Activated CD8-positive, alpha-beta T cell treated with anti-CD3 and anti-CD28 coated beads for 36 hours (primary cell): ENCODE measurements around the gene LRRC15. TPM values are rescaled to one million over a fixed set of nuclear protein-coding genes. Genes with fewer than 3 reads are reported as not detected.

Experiments
- ATAC-seq: fragments of 200-7000 bp; cut with Tn5 transposase; one replicate; pipeline ENCODE4 v1.10.0; 2021; ENCODE audit warnings: mild to moderate bottlenecking, moderate library complexity
- CTCF ChIA-PET: fragments of 350-600 bp; sonication (Branson Sonifier 250); formaldehyde crosslinking; loops from one replicate; lab custom pipeline; 2021; ENCODE audit warnings: antibody characterized with exemption; lab: Charles Lee
- POLR2A ChIA-PET: fragments of 350-600 bp; sonication (Branson Sonifier 250); formaldehyde crosslinking; loops from one replicate; lab custom pipeline; 2021; ENCODE audit warnings: antibody characterized with exemption; lab: Charles Lee
- DNase-seq: peaks from one replicate; pipeline ENCODE4 v3.0.0-alpha.2; 2020
- H3K27ac Mint-ChIP-seq: one replicate; pipeline ENCODE4 v1.8.0; 2021; ENCODE audit warnings: mild to moderate bottlenecking, mixed read lengths
- H3K27me3 Mint-ChIP-seq: one replicate; pipeline ENCODE4 v1.8.0; 2021; ENCODE audit warnings: mixed read lengths
- H3K36me3 Mint-ChIP-seq: one replicate; pipeline ENCODE4 v1.8.0; 2021; ENCODE audit warnings: low read depth, mixed read lengths
- H3K4me1 Mint-ChIP-seq: one replicate; pipeline ENCODE4 v1.8.0; 2021; ENCODE audit warnings: low read depth, mixed read lengths
- H3K4me3 Mint-ChIP-seq: one replicate; pipeline ENCODE4 v1.8.0; 2021; ENCODE audit warnings: mild to moderate bottlenecking, moderate library complexity, mixed read lengths
- H3K9me3 Mint-ChIP-seq: one replicate; pipeline ENCODE4 v1.8.0; 2021; ENCODE audit warnings: mixed read lengths
- intact Hi-C: fragments of 100-400 bp; cut with micrococcal nuclease; formaldehyde crosslinking; loops from one replicate; pipeline ENCODE4 v1.10.0; 2022
- total RNA-seq, 2 experiments: library from RNA; stranded (reverse); gene quantifications; one replicate each; pipeline ENCODE4 v1.2.3, GENCODE V29; 2021
- TF ChIP-seq, protein P1 (sequence below): fragments of 200-600 bp; IDR thresholded peaks from one replicate; pipeline ENCODE4 v1.8.0; 2022; ENCODE audit warnings: antibody characterized with exemption, mild to moderate bottlenecking

LRRC15 gene
- total RNA-seq, 2 experiments from 2014 or later, result not detected

- Mint-ChIP-seq H3K4me1 (no peaks in the 10 kb centered on the region), H3K9me3 (no peaks in the 10 kb centered on the region), H3K36me3 (no peaks in the 10 kb centered on the region), H3K4me3 (no peak overlapping the region), H3K27me3 (peaks cover 18% of the 10 kb centered on the region), H3K27ac (no peak overlapping the region)
- ChIA-PET CTCF (interaction anchor here (0.9 to 4.6 kb wide), 8 partner anchors 12 to 77 kb away, joined by 3 to 35 read pairs (median 4); no protein-coding TSS in a partner anchor), POLR2A (interaction anchor here (0.6 to 1.2 kb wide), 2 partner anchors 8 to 423 kb away, joined by 3 read pairs; no protein-coding TSS in a partner anchor)
- no peak for DNase-seq
- intact Hi-C loops, result no loop called here
- no peak for ATAC-seq
- TF ChIP-seq, protein P1, sequence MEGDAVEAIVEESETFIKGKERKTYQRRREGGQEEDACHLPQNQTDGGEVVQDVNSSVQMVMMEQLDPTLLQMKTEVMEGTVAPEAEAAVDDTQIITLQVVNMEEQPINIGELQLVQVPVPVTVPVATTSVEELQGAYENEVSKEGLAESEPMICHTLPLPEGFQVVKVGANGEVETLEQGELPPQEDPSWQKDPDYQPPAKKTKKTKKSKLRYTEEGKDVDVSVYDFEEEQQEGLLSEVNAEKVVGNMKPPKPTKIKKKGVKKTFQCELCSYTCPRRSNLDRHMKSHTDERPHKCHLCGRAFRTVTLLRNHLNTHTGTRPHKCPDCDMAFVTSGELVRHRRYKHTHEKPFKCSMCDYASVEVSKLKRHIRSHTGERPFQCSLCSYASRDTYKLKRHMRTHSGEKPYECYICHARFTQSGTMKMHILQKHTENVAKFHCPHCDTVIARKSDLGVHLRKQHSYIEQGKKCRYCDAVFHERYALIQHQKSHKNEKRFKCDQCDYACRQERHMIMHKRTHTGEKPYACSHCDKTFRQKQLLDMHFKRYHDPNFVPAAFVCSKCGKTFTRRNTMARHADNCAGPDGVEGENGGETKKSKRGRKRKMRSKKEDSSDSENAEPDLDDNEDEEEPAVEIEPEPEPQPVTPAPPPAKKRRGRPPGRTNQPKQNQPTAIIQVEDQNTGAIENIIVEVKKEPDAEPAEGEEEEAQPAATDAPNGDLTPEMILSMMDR, result no peak
Measured at GRCh38 chr3:194328942-194329582, 40.5 kb downstream of the LRRC15 start.

DNA sequence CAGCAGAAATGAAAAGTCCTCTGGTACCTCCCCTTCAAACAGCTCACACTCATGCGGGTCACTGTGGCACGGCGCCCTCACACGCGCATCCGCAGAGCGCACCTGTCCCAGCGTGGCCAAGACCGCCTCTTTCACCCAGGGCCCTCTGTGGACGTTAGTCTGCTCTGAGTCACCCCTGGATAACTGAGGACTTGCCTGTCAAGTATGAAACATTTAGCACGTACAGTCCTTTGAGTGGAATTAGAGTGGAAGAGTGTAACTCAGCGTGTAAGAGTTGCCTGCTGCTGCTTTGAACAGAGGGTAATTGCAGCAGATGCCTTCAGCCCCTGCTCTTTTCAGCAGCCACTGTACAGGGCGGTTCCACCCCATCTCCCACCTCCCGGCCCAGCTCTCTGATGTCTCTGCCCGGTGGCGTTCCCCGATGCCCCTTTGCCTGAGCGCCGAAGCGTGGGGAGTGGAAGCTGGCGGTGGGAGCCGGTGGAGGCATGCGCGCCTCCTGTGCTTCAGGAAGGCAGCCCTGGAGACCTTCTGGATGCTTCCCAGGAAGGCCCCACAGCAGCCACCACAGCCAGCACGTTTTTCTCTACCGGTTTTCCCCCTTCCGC lies 41.4 kb downstream of the LRRC15 start:
- CTCF ChIA-PET, result interaction anchor here (1.1 to 4.6 kb wide), 6 partner anchors 12 to 78 kb away, joined by 3 to 35 read pairs (median 4); no protein-coding TSS in a partner anchor
- peak; percentile 38 for ATAC-seq

DNA sequence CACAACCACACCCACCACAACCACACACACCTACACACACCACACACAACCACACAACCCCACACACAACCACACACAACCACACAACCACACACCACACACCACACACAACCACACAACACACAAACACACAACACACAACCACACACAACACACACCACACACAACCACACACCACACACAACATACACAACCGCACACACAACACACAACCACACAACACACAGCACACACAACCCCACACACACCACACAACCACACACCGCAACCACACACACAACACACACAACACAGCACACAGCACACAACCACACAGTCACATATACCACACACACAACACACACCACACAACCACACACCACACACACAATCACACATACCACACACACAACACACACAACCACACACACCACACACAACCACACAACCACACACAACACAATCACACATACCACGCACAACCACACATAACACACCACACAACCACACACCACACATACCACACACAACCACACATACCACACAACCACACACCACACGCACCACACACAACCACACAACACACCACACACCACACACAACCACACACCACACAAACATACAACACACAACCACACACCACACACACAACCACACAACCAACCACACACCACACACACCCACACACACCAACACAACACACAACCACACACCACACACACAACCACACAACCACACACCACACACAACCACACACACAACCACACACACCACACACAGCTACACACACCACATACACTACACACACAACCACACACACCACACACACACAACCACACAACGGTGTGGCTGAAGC lies 42.1 kb downstream of the LRRC15 start:
- Mint-ChIP-seq H3K4me1 (peaks cover 10% of the 10 kb centered on the region), H3K4me3 (no peak overlapping the region), H3K9me3 (no peaks in the 10 kb centered on the region), H3K36me3 (no peaks in the 10 kb centered on the region), H3K27me3 (peaks cover 9% of the 10 kb centered on the region), H3K27ac (no peak overlapping the region)
- TF ChIP-seq, protein P1, result no peak
- ChIA-PET CTCF (interaction anchor here (1.7 to 4.6 kb wide), 2 partner anchors 11 to 17 kb away, joined by 10 to 35 read pairs; no protein-coding TSS in a partner anchor), POLR2A (interaction anchor here (1.2 kb wide), 1 partner anchor 9 kb away, joined by 3 read pairs; no protein-coding TSS in a partner anchor)
- no peak for ATAC-seq
- no peak for DNase-seq
- intact Hi-C loops, result no loop called here

More for the DNA sequence above, 41.4 kb downstream of the LRRC15 start:
- Mint-ChIP-seq H3K27me3 (peaks cover 17% of the 10 kb centered on the region), H3K27ac (no peak overlapping the region), H3K9me3 (no peaks in the 10 kb centered on the region), H3K36me3 (no peaks in the 10 kb centered on the region), H3K4me1 (peaks cover 4% of the 10 kb centered on the region), H3K4me3 (no peak overlapping the region)
- POLR2A ChIA-PET, result interaction anchor here (1.2 kb wide), 1 partner anchor 9 kb away, joined by 3 read pairs; no protein-coding TSS in a partner anchor
- TF ChIP-seq, protein P1, result no peak
- peak; percentile 55 for DNase-seq
- intact Hi-C loops, result no loop called here

DNA sequence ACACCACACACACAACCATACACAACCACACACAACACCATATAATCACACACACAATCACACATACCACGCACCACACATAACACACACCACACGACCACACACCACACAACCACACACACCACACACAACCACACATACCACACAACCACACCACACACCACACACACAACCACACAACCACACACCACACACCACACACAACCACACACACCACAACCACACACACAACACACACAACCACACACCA lies 42.6 kb downstream of the LRRC15 start:
- H3K27ac Mint-ChIP-seq, result no peak overlapping the region
- no peak overlapping the region for H3K4me3 Mint-ChIP-seq
- DNase-seq (no peak), ATAC-seq (no peak)
- ChIA-PET POLR2A (no interaction called here), CTCF (no interaction called here)
- intact Hi-C loops, result no loop called here
- H3K36me3 Mint-ChIP-seq, result no peaks in the 10 kb centered on the region
- TF ChIP-seq, protein P1, result no peak
- H3K4me1 Mint-ChIP-seq, result peaks cover 11% of the 10 kb centered on the region
- H3K9me3 Mint-ChIP-seq, result no peaks in the 10 kb centered on the region
- peaks cover 6% of the 10 kb centered on the region for H3K27me3 Mint-ChIP-seq
